EL (cell line): ENCODE results near the gene RCOR3.
"Not testable (repeated sequence)": the region's sequence is repeated elsewhere in the genome, so short reads cannot be mapped to it uniquely, and the experiment has no call there.

ENCODE experiments used
- DNase-seq: peaks from one replicate; pipeline ENCODE4 v3.0.0-alpha.2; 2016

RCOR3 gene

GRCh38 chr1:211341999-211342398 is 82.8 kb downstream of the RCOR3 start:
- DNase-seq = no peak

- peak; percentile 17 for DNase-seq
Measured at GRCh38 chr1:211343607-211344006, 84.4 kb downstream of the RCOR3 start.

GRCh38 chr1:211344152-211344618 is 85.0 kb downstream of the RCOR3 start:
- no peak for DNase-seq

GRCh38 chr1:211345719-211346118 is 86.6 kb downstream of the RCOR3 start:
- no peak for DNase-seq

GRCh38 chr1:211347077-211347844 is 88.1 kb downstream of the RCOR3 start:
- no peak for DNase-seq

- DNase-seq = no peak
Measured at GRCh38 chr1:211348547-211348946, 89.4 kb downstream of the RCOR3 start.

- DNase-seq = no peak
Measured at GRCh38 chr1:211349741-211350140, 90.6 kb downstream of the RCOR3 start.

- DNase-seq = not testable (repeated sequence)
Measured at GRCh38 chr1:211352055-211352454, 92.9 kb downstream of the RCOR3 start.

- no peak for DNase-seq
Measured at GRCh38 chr1:211352465-211352864, 93.3 kb downstream of the RCOR3 start.

- peak; percentile 29 for DNase-seq
Measured at GRCh38 chr1:211352985-211353515, 93.9 kb downstream of the RCOR3 start.

- no peak for DNase-seq
Measured at GRCh38 chr1:211353562-211354212, 94.5 kb downstream of the RCOR3 start.

GRCh38 chr1:211355873-211356272 is 96.7 kb downstream of the RCOR3 start:
- DNase-seq = no peak

GRCh38 chr1:211356723-211357407 is 97.7 kb downstream of the RCOR3 start:
- peak; percentile 57 for DNase-seq

GRCh38 chr1:211358685-211359084 is 99.5 kb downstream of the RCOR3 start:
- no peak for DNase-seq

- DNase-seq = no peak
Measured at GRCh38 chr1:211359876-211360275, 100.7 kb downstream of the RCOR3 start.

- DNase-seq = no peak
Measured at GRCh38 chr1:211361202-211361601, 102.0 kb downstream of the RCOR3 start.
